Right lobe of liver (tissue), 6 donors: ENCODE data around the gene PMVK. TPM values are rescaled to one million over a fixed set of nuclear protein-coding genes. Genes with fewer than 3 reads are reported as not detected.
A peak's percentile ranks its signal among the peaks of the same experiment; 100 is the strongest.
"Not testable (repeated sequence)": the region's sequence is repeated elsewhere in the genome, so short reads cannot be mapped to it uniquely, and the experiment has no call there.

Source experiments
- ATAC-seq, 4 donors: fragments of 200-7000 bp; cut with Tn5 transposase; one replicate each; pipeline ENCODE4 v1.9.1; 2020; ENCODE audit warnings: mild to moderate bottlenecking in 4 of 4, moderate library complexity in 4 of 4
- DNase-seq, 3 donors: peaks; one replicate each; pipeline ENCODE4 v3.0.0-alpha.2; 2020
- H3K27ac ChIP-seq, 3 donors: fragments of 200-600 bp; one replicate each; pipeline ENCODE4 v1.8.0; 2022
- H3K27me3 ChIP-seq, 2 donors: fragments of 200-600 bp; one replicate each; pipeline ENCODE4 v1.8.0; 2022
- H3K36me3 ChIP-seq, 4 donors: fragments of 200-600 bp; sonication (generic) in 1 of 4; one replicate each; pipeline versions ENCODE4 v1.5.1 to v1.8.0; 2017 to 2022; ENCODE audit warnings: control low read depth in 1 of 4
- H3K4me1 ChIP-seq, 4 donors: fragments of 200-600 bp; sonication (generic) in 1 of 4; one replicate each; pipeline versions ENCODE4 v1.5.1 to v1.8.0; 2017 to 2022; ENCODE audit warnings: control low read depth in 1 of 4
- H3K4me3 ChIP-seq, 3 donors: fragments of 200-600 bp; one replicate each; pipeline ENCODE4 v1.8.0; 2022
- H3K9me3 ChIP-seq, 4 donors: fragments of 200-600 bp; sonication (generic) in 1 of 4; one replicate each; pipeline versions ENCODE4 v1.5.1 to v1.8.0; 2017 to 2022; ENCODE audit warnings: control low read depth in 1 of 4
- POLR2A ChIP-seq: fragments of 450-650 bp; IDR thresholded peaks from one replicate; pipeline ENCODE4 v1.6.1; 2017; ENCODE audit warnings: antibody characterized with exemption, mild to moderate bottlenecking
- WGBS: methylation state at CpG from one replicate; pipeline ENCODE4 v1.1.6; 2018; ENCODE audit warnings: low coverage, low lambda C conversion rate; ENCODE audit not compliant: insufficient coverage; ENCODE audit errors: missing lambda C conversion rate; 5-methylcytosine and 5-hydroxymethylcytosine counted together
- intact Hi-C, 2 donors: fragments of 100-400 bp; cut with DNase I; formaldehyde crosslinking; loops; one replicate each; pipeline versions ENCODE4 v1.11.2 to v1.14.1; 2022
- total RNA-seq, 6 experiments: library from RNA; depleted of rRNA in 2 of 6; stranded (reverse); fragments of >200 nt in 2 of 6; fragmentation: NEBNext Ultra II Directional in 3 of 6; extraction: Animal tissue kit (Norgen Biotek cat#: 25700) in 3 of 6; gene quantifications; one replicate each; pipeline versions ENCODE4 v1.1.0 to v1.2.4, GENCODE V29; 2016 to 2023
- TF ChIP-seq, protein P1 (sequence below), 4 donors: fragments of 200-600 bp in 3 of 4; fragments of 450-650 bp in 1 of 4; IDR thresholded peaks; one replicate each; pipeline versions ENCODE4 v1.5.1 to v1.8.0; 2016 to 2022; ENCODE audit warnings: antibody characterized with exemption in 4 of 4, mild to moderate bottlenecking in 2 of 4
- donor health status: DM: no; HTN: yes; CAD: no.
- donor health status: DM: no; HTN: no; CAD: no.
- donor health status: DM: no; HTN: no; CAD: no.
- donor health status: DM: no; HTN: yes; CAD: no.
- donor health status: DM: no; HTN: yes; CAD: no.

The PMVK gene
- total RNA-seq, 6 experiments from 2014 or later, result 16.9 to 34.5 (median 29.2) TPM

DNA sequence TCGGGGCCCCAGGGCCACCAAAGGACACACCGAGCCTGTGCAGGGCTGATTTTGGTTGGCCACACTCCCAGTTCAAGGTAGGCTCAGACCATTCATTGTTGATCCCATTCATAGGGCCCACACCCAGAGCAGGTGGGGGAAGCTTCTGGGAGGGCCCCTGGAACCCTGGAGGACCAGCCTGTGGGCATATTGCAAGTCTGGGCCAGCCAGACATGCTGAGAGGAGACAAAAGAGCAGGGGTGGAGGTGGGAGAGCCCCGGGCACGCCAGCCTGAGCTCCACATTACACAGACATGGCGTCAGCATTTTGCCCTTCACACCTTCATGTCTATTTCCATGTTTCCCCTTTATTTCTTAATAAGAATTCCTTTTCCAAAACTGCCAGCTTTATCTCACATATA, 25.7 kb downstream of the PMVK start:
- Histone ChIP-seq H3K27me3 (no peaks in the 10 kb centered on the region), H3K9me3 (no peaks in the 10 kb centered on the region), H3K36me3 (no peaks in the 10 kb centered on the region), H3K4me3 (no peak overlapping the region), H3K4me1 (no peaks in the 10 kb centered on the region), H3K27ac (no peak overlapping the region)
- no CpG with 5 or more reads among the region's 5 CpGs for WGBS
- no peak for DNase-seq
- intact Hi-C loops, result no loop called here
- no peak for ATAC-seq
- no peak for TF ChIP-seq POLR2A
- TF ChIP-seq, protein P1, sequence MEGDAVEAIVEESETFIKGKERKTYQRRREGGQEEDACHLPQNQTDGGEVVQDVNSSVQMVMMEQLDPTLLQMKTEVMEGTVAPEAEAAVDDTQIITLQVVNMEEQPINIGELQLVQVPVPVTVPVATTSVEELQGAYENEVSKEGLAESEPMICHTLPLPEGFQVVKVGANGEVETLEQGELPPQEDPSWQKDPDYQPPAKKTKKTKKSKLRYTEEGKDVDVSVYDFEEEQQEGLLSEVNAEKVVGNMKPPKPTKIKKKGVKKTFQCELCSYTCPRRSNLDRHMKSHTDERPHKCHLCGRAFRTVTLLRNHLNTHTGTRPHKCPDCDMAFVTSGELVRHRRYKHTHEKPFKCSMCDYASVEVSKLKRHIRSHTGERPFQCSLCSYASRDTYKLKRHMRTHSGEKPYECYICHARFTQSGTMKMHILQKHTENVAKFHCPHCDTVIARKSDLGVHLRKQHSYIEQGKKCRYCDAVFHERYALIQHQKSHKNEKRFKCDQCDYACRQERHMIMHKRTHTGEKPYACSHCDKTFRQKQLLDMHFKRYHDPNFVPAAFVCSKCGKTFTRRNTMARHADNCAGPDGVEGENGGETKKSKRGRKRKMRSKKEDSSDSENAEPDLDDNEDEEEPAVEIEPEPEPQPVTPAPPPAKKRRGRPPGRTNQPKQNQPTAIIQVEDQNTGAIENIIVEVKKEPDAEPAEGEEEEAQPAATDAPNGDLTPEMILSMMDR (IDR thresholded peaks at IDR 0.05), result no peak

DNA sequence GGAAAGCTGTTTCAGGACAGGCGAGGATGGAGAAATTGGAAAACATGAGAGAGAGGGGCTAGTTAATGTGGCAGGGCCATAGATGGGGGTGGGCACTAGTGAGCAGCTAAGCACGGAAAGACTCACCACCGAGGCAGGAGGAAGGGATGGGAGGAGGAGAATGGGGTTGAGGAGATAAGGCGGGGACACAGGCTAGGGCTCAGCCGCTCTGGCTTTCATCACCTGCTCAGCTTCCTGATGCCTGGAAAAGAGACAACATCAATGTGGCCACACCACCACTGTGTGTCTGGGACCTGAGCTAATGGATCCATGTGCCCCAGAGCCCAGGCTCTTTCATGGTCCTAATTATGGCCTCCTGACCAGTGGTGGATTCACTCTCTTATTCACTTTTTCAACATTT, 27.6 kb downstream of the PMVK start:
- TF ChIP-seq POLR2A, result no peak
- TF ChIP-seq, protein P1 (IDR thresholded peaks at IDR 0.05), result no peak
- no peaks in the 10 kb centered on the region for H3K36me3 ChIP-seq
- WGBS, result 75% methylated on average over 2 of the region's 5 CpGs
- intact Hi-C loops, result no loop called here
- no peaks in the 10 kb centered on the region for H3K27me3 ChIP-seq
- ATAC-seq (no peak), DNase-seq (no peak)
- no peak overlapping the region for H3K4me3 ChIP-seq
- no peaks in the 10 kb centered on the region for H3K9me3 ChIP-seq
- H3K4me1 ChIP-seq, result no peaks in the 10 kb centered on the region
- H3K27ac ChIP-seq, result no peak overlapping the region

DNA sequence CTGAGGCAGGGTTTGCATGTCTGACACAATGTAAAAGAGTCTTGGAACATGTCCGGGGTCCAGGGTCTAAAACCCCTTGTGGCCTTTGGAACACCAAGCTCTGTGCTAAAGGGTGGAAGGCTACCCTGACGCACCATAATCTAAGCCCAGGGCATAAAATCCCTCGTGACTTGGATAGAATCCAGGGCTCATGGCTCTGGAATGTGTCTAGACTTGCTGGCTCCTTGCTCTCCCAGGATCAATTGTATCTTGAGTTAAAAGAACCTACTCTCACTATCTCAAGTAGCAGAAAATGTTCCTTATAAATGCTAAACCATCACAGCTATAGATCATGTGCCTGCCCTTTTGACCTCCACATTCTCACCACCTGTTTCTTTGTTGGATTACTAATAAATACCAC, 28.4 kb downstream of the PMVK start:
- intact Hi-C loops, H3K36me3 ChIP-seq, ATAC-seq, H3K4me3 ChIP-seq, H3K4me1 ChIP-seq, H3K27me3 ChIP-seq, DNase-seq, H3K9me3 ChIP-seq, H3K27ac ChIP-seq: not testable (repeated sequence)
- WGBS, result 26% methylated on average over 2 of the region's 3 CpGs

DNA sequence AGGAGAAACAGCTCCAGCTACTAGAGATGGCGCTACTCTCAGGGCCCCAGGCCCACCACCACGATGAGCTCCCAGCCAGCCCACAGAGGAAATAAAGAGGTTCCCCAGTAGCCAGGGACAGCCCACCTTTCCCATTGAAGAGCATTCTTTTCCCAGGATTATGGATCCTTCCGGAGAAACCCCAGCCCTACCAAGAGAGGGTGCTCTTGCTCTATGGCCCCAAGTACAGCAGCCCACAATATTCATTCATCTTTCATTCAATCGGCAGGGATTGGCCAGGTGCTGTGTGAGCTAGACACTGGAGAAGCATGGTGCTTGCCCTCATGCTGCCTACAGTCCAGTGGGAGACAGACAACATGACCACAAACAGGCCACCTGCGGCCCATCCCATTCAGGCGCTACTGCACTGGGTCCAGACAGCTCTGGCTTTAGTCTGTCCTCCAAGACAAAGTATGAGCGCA, 29.9 kb downstream of the PMVK start:
- Histone ChIP-seq H3K27ac (no peak overlapping the region), H3K36me3 (no peaks in the 10 kb centered on the region), H3K9me3 (no peaks in the 10 kb centered on the region), H3K4me1 (no peaks in the 10 kb centered on the region), H3K4me3 (no peak overlapping the region), H3K27me3 (no peaks in the 10 kb centered on the region)
- DNase-seq (no peak), ATAC-seq (peak; percentile 88 to 95 (median 89))
- WGBS, result 40% methylated on average over 2 of the region's 7 CpGs
- no peak for TF ChIP-seq POLR2A
- TF ChIP-seq, protein P1 (IDR thresholded peaks at IDR 0.05), result peak; percentile 60 to 74 (median 70)
- intact Hi-C loops, result no loop called here

DNA sequence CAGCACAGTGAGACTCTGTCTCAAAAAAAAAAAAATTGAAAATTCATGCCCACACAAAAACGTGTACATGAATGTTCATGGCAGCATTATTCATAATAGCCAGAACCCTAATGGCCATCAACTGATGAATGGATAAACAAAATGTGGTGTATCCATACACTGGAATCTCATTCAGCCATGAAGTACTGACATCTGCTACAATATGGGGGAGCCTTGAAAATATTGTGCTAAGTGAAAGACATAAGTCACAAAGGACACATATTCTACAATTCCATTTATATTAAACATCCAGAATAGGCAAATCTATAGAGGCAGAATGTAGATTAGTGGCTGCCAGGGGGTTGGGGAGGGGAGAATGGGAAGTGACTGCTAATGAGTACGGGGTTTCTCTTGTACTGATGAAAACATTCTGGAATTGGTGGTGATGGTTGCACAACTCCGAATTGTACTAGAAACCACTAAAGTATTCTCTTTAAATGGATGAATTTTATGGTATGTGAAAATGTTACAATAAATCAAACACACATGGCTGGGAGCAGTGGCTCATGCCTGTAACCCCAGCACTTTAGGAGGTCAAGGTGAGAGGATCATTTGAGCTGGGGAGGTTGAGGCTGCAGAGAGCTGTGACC, 33.5 kb downstream of the PMVK start:
- no peak for ATAC-seq
- Histone ChIP-seq H3K4me3 (no peak overlapping the region), H3K36me3 (no peaks in the 10 kb centered on the region), H3K9me3 (no peaks in the 10 kb centered on the region), H3K4me1 (no peaks in the 10 kb centered on the region), H3K27me3 (no peaks in the 10 kb centered on the region), H3K27ac (no peak overlapping the region)
- intact Hi-C loops, result no loop called here
- DNase-seq, result no peak
- 37% methylated on average over 3 of the region's 3 CpGs for WGBS
- TF ChIP-seq, protein P1 (IDR thresholded peaks at IDR 0.05), result no peak
- no peak for TF ChIP-seq POLR2A
